GM23248 (cell line): ENCODE results near the gene PROSER1.

Experiments
- EZH2 ChIP-seq: fragments of 200-600 bp; sonication (generic); IDR thresholded peaks from 2 replicates; pipeline ENCODE4 v1.6.1; 2018; ENCODE audit warnings: antibody characterized with exemption, mild to moderate bottlenecking; ENCODE audit not compliant: insufficient read depth, poor library complexity, severe bottlenecking
- EZH2phosphoT487 ChIP-seq: fragments of 200-600 bp; sonication (generic); IDR thresholded peaks from 2 replicates; pipeline ENCODE4 v1.6.1; 2018; ENCODE audit warnings: antibody characterized with exemption, moderate library complexity, mild to moderate bottlenecking, low read depth; ENCODE audit not compliant: insufficient read depth

GRCh38 chr13:39072842-39073241, 35.0 kb upstream of the PROSER1 start:
- TF ChIP-seq EZH2 (no peak), EZH2phosphoT487 (no peak)
